HG03097 (cell line): ENCODE results near the gene CRYBB2.
"Not testable (repeated sequence)": the region's sequence is repeated elsewhere in the genome, so short reads cannot be mapped to it uniquely, and the experiment has no call there.

ENCODE experiments used
- ATAC-seq: cut with Tn5 transposase; IDR thresholded peaks from one replicate; pipeline ENCODE4 v1.9.1; 2021; ENCODE audit not compliant: unreplicated experiment, low FRiP score

The CRYBB2 gene

GRCh38 chr22:25230760-25231159 is 11.3 kb downstream of the CRYBB2 start:
- not testable (repeated sequence) for ATAC-seq

- no peak for ATAC-seq
These were observed 12.9 kb downstream of the CRYBB2 start for GRCh38 chr22:25232301-25232700.

GRCh38 chr22:25233706-25234105 is 14.3 kb downstream of the CRYBB2 start:
- ATAC-seq = not testable (repeated sequence)

- ATAC-seq = no peak
These were observed 16.3 kb downstream of the CRYBB2 start for GRCh38 chr22:25235547-25236290.

GRCh38 chr22:25236417-25236816 is 17.0 kb downstream of the CRYBB2 start:
- no peak for ATAC-seq

GRCh38 chr22:25237503-25237902 is 18.1 kb downstream of the CRYBB2 start:
- no peak for ATAC-seq

- not testable (repeated sequence) for ATAC-seq
These were observed 18.6 kb downstream of the CRYBB2 start for GRCh38 chr22:25238058-25238457.

- not testable (repeated sequence) for ATAC-seq
These were observed 35.7 kb downstream of the CRYBB2 start for GRCh38 chr22:25255169-25255568.

GRCh38 chr22:25267567-25267966 is 48.1 kb downstream of the CRYBB2 start:
- not testable (repeated sequence) for ATAC-seq

- not testable (repeated sequence) for ATAC-seq
These were observed 49.5 kb downstream of the CRYBB2 start for GRCh38 chr22:25268902-25269301.

- not testable (repeated sequence) for ATAC-seq
These were observed 50.6 kb downstream of the CRYBB2 start for GRCh38 chr22:25270061-25270460.

GRCh38 chr22:25273231-25273630 is 53.8 kb downstream of the CRYBB2 start:
- ATAC-seq = not testable (repeated sequence)

- not testable (repeated sequence) for ATAC-seq
These were observed 54.5 kb downstream of the CRYBB2 start for GRCh38 chr22:25273928-25274327.

GRCh38 chr22:25280118-25280517 is 60.7 kb downstream of the CRYBB2 start:
- not testable (repeated sequence) for ATAC-seq
